Measurements from ENCODE around the gene OR5H15.
"Not testable (repeated sequence)": the region's sequence is repeated elsewhere in the genome, so short reads cannot be mapped to it uniquely, and the experiment has no call there.

The OR5H15 gene

DNA sequence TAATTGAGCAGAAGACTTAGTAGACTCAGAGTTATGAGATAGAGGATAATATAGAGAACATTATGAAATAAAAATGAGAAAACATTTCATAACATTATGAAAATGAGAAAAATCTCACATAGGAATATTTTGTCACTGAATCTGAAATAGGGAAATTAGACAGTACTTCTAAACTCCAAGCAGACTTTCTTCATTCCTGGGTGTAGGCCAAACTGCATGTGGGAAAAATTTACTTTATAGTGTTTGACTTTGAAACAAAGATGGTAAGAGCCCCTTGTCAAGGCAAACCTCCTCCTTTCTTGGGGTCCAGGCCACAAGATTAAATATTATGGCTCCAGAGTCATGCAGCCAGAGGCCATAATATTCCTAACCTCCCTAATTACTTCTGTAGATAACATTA is 26.0 kb upstream of the OR5H15 start:
- H3K36me3 ChIP-seq (ENCODE audit: insufficient read depth, low read length) = no peaks in the 10 kb centered on the region
- H3K4me2 ChIP-seq (ENCODE audit: low read length) = no peak overlapping the region
- H3K4me3 ChIP-seq (ENCODE audit: low read depth, low read length, poor library complexity, severe bottlenecking) = no peak overlapping the region
- no peak overlapping the region for H3K9ac ChIP-seq (ENCODE audit: low read length)
- H4K20me1 ChIP-seq (ENCODE audit: insufficient read depth, low read length) = no peaks in the 10 kb centered on the region
- no peaks in the 10 kb centered on the region for H3K9me2 ChIP-seq (ENCODE audit: low read depth, low read length)
- no peaks in the 10 kb centered on the region for H3K4me1 ChIP-seq (ENCODE audit: insufficient read depth, low read length, severe bottlenecking)
- no peaks in the 10 kb centered on the region for H3K79me2 ChIP-seq (ENCODE audit: insufficient read depth, low read length)
- no peaks in the 10 kb centered on the region for H3F3A ChIP-seq (ENCODE audit: insufficient read depth, low read length)
- no peaks in the 10 kb centered on the region for H3K9me3 ChIP-seq (ENCODE audit: low read length)
- TF ChIP-seq EZH2 (IDR thresholded peaks at IDR 0.05; ENCODE audit: borderline replicate concordance, low read length) = no peak
- TF ChIP-seq, protein P1, sequence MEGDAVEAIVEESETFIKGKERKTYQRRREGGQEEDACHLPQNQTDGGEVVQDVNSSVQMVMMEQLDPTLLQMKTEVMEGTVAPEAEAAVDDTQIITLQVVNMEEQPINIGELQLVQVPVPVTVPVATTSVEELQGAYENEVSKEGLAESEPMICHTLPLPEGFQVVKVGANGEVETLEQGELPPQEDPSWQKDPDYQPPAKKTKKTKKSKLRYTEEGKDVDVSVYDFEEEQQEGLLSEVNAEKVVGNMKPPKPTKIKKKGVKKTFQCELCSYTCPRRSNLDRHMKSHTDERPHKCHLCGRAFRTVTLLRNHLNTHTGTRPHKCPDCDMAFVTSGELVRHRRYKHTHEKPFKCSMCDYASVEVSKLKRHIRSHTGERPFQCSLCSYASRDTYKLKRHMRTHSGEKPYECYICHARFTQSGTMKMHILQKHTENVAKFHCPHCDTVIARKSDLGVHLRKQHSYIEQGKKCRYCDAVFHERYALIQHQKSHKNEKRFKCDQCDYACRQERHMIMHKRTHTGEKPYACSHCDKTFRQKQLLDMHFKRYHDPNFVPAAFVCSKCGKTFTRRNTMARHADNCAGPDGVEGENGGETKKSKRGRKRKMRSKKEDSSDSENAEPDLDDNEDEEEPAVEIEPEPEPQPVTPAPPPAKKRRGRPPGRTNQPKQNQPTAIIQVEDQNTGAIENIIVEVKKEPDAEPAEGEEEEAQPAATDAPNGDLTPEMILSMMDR (IDR thresholded peaks at IDR 0.05; ENCODE audit: low read length) = no peak
- H2AFZ ChIP-seq (ENCODE audit: low read length) = no peak overlapping the region
- H3K27ac ChIP-seq (ENCODE audit: low read depth, low read length, poor library complexity, severe bottlenecking) = no peak overlapping the region
- no peaks in the 10 kb centered on the region for H3K27me3 ChIP-seq (ENCODE audit: insufficient read depth, low read length)

DNA sequence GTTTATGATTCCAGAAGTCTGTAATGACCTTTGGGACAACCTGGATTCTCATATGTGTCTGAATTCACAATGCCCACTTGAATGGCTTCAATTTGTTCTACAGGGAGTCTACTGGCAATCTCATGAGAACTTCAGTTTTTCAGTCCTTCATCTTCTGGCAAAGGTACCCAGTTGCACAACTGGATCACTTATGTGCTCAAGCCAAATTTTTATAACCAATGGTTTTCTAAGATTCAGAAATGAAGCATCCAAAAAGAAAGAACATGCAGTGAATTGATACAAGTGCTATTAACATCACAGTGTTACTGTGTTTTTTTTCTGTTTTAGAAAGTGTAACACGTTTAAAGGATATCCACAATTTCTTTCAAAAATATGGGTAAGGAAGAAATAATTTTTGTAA is 19.3 kb upstream of the OR5H15 start, which contains the start of gene OR5H14:
OR5H14 (plus strand) TSS at position 301 of the 400 bp plus-strand sequence. CDS start 1,907 bp downstream, outside the sequence.
- Histone ChIP-seq H3K9me2 (ENCODE audit: low read depth, low read length) (no peaks in the 10 kb centered on the region), H3K79me2 (ENCODE audit: insufficient read depth, low read length) (no peaks in the 10 kb centered on the region), H3K27me3 (ENCODE audit: insufficient read depth, low read length) (no peaks in the 10 kb centered on the region), H2AFZ (ENCODE audit: low read length) (no peak within 1 kb of the TSS), H3K4me2 (ENCODE audit: low read length) (no peak within 1 kb of the TSS), H3K36me3 (ENCODE audit: insufficient read depth, low read length) (no peaks in the 10 kb centered on the region), H3F3A (ENCODE audit: insufficient read depth, low read length) (no peaks in the 10 kb centered on the region), H3K27ac (ENCODE audit: low read depth, low read length, poor library complexity, severe bottlenecking) (no peak within 1 kb of the TSS), H3K4me1 (ENCODE audit: insufficient read depth, low read length, severe bottlenecking) (no peaks in the 10 kb centered on the region), H3K9ac (ENCODE audit: low read length) (no peak within 1 kb of the TSS), H3K9me3 (ENCODE audit: low read length) (no peaks in the 10 kb centered on the region), H4K20me1 (ENCODE audit: insufficient read depth, low read length) (no peaks in the 10 kb centered on the region), H3K4me3 (ENCODE audit: low read depth, low read length, poor library complexity, severe bottlenecking) (no peak within 1 kb of the TSS)
- TF ChIP-seq, protein P1 (IDR thresholded peaks at IDR 0.05; ENCODE audit: low read length) = no peak

DNA sequence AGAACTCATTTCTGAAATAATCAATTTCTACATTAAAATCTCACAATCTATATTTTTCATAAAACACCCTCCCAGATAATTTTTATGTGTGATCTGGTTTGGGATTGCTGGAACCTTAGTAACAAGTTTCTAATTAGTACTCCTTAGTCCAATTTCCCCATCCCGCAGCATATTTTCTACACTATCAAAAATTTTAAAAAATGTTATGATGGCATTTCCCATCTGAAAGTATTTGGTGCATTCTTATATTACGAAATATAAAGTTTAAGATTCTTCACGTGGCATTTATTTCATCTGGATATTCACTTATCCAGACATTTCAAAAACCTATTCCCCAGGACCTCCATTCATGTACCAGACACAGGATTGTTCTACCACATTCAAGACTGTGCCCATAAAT is 17.7 kb upstream of the OR5H15 start:
- TF ChIP-seq EZH2 (IDR thresholded peaks at IDR 0.05; ENCODE audit: borderline replicate concordance, low read length) = no peak
- Histone ChIP-seq H3K27ac (ENCODE audit: low read depth, low read length, poor library complexity, severe bottlenecking) (no peak overlapping the region), H3K4me3 (ENCODE audit: low read depth, low read length, poor library complexity, severe bottlenecking) (no peak overlapping the region), H3K9ac (ENCODE audit: low read length) (no peak overlapping the region), H3K4me1 (ENCODE audit: insufficient read depth, low read length, severe bottlenecking) (no peaks in the 10 kb centered on the region), H3K4me2 (ENCODE audit: low read length) (no peak overlapping the region), H3K9me3 (ENCODE audit: low read length) (no peaks in the 10 kb centered on the region), H3K9me2 (ENCODE audit: low read depth, low read length) (no peaks in the 10 kb centered on the region), H3K36me3 (ENCODE audit: insufficient read depth, low read length) (no peaks in the 10 kb centered on the region), H4K20me1 (ENCODE audit: insufficient read depth, low read length) (no peaks in the 10 kb centered on the region), H3K79me2 (ENCODE audit: insufficient read depth, low read length) (no peaks in the 10 kb centered on the region), H2AFZ (ENCODE audit: low read length) (no peak overlapping the region), H3K27me3 (ENCODE audit: insufficient read depth, low read length) (no peaks in the 10 kb centered on the region), H3F3A (ENCODE audit: insufficient read depth, low read length) (no peaks in the 10 kb centered on the region)

DNA sequence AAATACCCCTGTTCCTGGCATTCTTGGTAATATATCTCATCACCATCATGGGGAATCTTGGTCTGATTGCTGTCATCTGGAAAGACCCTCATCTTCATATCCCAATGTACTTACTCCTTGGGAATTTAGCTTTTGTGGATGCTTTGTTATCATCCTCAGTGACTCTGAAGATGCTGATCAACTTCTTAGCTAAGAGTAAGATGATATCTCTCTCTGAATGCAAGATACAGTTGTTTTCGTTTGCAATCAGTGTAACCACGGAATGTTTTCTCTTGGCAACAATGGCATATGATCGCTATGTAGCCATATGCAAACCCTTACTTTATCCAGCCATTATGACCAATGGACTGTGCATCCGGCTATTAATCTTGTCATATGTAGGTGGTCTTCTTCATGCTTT is 17.0 kb upstream of the OR5H15 start:
- not testable (repeated sequence) for H4K20me1 ChIP-seq (ENCODE audit: insufficient read depth, low read length); H3K27ac ChIP-seq (ENCODE audit: low read depth, low read length, poor library complexity, severe bottlenecking); H2AFZ ChIP-seq (ENCODE audit: low read length); H3K9me3 ChIP-seq (ENCODE audit: low read length); H3K4me3 ChIP-seq (ENCODE audit: low read depth, low read length, poor library complexity, severe bottlenecking); H3K4me2 ChIP-seq (ENCODE audit: low read length); H3F3A ChIP-seq (ENCODE audit: insufficient read depth, low read length); H3K9me2 ChIP-seq (ENCODE audit: low read depth, low read length); H3K27me3 ChIP-seq (ENCODE audit: insufficient read depth, low read length); H3K9ac ChIP-seq (ENCODE audit: low read length); H3K4me1 ChIP-seq (ENCODE audit: insufficient read depth, low read length, severe bottlenecking); H3K79me2 ChIP-seq (ENCODE audit: insufficient read depth, low read length); H3K36me3 ChIP-seq (ENCODE audit: insufficient read depth, low read length)
